Choroid plexus epithelial cell (primary cell): ENCODE results near the gene HNRNPF.

ENCODE experiments used
- DNase-seq: peaks from one replicate; pipeline ENCODE4 v3.0.0-alpha.2; 2010; ENCODE audit warnings: low read depth
- H3K4me3 ChIP-seq: 2 replicates; pipeline ENCODE4 v1.5.1; 2011; ENCODE audit warnings: low read depth, mild to moderate bottlenecking, control low read depth, low read length, moderate library complexity
- TF ChIP-seq, protein P1 (sequence below): conservative IDR thresholded peaks from 2 replicates; pipeline ENCODE4 v1.5.1; 2011; ENCODE audit warnings: low read depth, mild to moderate bottlenecking, control low read depth, inconsistent platforms, low read length, moderate library complexity

The HNRNPF gene

DNA sequence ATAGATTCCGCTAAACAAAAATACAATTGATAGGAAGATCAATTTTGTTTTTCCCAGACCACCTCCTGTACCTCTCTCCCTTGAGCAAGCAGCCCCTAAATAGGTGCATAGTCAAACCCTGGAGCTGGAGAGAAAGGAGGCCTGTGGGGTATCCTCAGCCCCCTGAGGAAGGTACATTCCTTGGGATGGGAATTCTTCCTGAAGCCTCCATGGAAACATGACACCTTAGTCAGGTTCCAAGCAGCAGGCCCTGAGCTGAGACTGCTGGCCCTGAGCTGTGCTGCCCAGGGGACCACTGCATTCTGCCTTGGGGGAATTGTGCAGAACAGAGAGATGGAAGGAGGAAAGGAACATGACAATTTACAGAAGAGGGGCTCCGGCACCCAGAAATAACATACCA is 7.4 kb downstream of the HNRNPF start:
- DNase-seq = no peak
- TF ChIP-seq, protein P1, sequence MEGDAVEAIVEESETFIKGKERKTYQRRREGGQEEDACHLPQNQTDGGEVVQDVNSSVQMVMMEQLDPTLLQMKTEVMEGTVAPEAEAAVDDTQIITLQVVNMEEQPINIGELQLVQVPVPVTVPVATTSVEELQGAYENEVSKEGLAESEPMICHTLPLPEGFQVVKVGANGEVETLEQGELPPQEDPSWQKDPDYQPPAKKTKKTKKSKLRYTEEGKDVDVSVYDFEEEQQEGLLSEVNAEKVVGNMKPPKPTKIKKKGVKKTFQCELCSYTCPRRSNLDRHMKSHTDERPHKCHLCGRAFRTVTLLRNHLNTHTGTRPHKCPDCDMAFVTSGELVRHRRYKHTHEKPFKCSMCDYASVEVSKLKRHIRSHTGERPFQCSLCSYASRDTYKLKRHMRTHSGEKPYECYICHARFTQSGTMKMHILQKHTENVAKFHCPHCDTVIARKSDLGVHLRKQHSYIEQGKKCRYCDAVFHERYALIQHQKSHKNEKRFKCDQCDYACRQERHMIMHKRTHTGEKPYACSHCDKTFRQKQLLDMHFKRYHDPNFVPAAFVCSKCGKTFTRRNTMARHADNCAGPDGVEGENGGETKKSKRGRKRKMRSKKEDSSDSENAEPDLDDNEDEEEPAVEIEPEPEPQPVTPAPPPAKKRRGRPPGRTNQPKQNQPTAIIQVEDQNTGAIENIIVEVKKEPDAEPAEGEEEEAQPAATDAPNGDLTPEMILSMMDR = no peak
- no peak overlapping the region for H3K4me3 ChIP-seq

DNA sequence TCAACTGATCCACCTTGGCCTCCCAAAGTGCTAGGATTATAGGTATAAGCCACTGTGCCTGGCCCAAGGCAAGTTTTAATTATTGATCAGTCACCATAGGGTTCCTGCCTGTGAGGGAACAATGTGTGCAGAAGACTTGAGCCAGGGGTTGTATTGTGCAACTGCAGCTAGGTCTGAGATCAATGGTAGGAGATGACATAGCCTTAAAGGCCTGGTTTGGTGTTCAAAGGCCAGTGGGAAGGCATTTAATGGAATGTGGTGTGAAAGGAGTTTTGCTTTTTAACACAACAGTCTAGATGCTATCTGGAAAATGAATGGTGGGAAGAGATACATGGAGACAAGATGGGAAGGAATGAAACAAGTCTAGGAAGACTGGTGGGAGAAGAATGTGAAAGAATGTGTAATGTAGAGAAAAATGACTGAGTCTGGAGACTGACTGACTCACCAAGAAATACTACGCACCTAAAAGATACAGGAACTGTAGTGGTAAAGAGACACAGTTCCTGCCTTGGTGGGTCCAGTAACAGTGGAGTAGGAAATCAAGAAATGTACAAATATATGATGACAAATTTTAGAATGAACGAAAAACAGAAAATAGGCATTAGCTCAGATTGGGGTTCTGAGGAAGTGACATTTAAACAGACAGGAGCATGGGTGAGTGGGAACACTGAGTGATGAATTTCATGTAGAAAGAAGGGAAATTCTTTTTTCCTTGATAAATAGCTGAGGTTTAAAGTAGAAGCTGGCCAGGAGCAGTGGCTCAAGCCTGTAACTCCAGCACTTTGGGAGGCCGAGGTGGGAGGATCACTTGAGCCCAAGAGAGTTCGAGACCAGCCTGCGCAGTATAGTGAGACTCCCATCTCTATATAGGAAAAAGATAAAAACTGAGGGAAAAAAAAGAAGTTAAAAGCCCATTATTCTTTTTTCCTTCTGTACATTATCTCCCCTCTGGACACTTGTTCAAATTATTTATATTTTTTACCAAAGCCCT is 9.4 kb downstream of the HNRNPF start:
- peak; percentile 62 for DNase-seq
- H3K4me3 ChIP-seq = no peak overlapping the region
- TF ChIP-seq, protein P1 = no peak

DNA sequence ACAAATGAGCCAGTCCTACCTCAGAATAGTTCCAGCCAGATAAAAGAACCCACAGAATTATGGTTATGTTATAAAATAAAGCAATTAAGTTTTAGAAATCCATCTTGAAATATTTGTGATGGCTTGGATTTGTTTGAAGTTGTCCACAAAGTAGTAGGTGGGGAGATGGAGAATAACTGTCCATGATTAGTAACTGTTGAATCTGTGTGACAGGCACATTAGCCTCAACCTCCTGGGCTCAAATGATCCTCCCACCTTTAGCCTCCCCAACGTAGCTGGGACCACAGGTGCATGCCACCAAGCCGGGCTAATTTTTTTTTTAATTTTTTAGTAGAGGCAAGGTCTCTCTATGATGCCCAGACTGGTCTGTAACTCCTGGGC is 10.1 kb downstream of the HNRNPF start:
- no peak for DNase-seq
- H3K4me3 ChIP-seq = no peak overlapping the region
- TF ChIP-seq, protein P1 = no peak

DNA sequence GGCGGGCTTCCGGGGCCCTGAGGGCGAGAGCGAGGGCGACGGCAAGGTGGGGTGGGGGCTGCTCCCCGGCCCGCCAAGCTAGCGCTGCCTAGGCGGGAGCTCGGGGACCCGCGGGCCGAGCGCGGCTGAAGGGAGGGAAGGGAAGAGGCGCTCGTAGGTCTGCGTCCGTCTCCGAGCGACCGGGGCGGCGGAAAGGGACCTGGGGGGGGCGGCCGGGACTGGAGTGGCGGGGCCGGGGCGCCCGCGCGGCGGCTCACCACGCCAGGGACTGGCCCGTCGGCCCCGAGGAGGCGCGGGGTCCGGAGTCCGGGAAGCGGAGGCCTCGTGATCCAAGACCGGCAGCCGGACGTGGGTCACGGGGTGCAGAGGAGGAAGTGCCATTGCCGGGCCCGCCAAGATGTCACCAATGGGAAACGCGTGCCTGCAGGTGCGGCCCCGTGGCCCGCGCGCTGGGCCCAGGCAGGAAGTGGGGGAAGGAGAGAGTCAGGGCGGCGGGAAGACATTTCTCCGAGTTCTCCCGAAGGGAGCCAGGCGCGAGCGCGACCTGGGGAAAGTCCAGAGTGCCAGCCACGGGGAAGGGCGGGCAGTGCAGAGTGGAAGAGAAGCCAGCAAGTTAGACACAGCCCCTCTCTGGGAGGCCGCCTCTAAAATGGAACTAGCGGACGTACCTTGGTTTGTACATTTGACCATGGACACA is 11.9 kb downstream of the HNRNPF start:
- peak overlapping the region; percentile 74 for H3K4me3 ChIP-seq
- TF ChIP-seq, protein P1 = no peak
- peak; percentile 71 for DNase-seq

DNA sequence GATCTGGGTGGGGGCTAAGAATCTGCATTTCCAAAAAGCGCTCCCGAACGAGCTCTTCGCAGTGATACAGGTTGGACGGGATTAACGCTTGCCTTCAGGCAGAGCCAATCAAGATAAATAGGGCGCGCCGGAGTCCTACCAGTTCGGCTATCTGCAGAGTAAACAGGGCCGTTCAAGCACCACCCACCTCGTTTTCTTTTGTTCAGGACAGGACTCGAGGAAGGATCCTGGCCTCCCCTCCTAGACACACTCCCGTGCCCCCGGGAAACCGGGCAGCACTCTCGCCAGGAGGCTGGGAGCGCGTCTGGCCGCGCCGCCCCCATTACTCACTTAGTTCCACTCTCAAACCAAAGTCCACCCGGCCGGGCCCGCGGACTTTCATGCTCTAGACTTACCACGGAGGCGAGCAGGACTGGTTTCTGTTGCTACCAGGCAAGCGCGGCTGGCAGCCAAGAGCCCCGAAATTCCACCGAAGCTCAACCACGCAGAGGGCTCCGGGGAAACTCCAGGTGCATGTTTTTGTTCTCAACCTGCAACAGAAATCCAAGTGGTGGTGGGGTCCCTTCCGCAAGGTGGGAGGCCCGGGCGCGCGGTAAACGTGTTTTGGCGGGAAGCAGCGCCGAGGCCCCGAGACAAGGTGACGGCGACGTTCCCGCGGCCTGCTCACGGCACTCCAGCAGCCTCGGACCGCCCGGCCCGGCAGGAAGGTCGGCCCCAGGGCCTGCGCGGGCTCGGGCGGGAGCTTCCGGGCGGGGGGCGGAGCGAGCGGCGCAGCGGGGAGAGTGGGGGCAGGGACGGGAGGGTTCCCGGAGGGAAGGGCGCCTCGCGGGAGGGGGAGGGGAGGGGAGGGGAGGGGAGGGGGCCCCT is 12.7 kb downstream of the HNRNPF start:
- DNase-seq = peak; percentile 73

DNA sequence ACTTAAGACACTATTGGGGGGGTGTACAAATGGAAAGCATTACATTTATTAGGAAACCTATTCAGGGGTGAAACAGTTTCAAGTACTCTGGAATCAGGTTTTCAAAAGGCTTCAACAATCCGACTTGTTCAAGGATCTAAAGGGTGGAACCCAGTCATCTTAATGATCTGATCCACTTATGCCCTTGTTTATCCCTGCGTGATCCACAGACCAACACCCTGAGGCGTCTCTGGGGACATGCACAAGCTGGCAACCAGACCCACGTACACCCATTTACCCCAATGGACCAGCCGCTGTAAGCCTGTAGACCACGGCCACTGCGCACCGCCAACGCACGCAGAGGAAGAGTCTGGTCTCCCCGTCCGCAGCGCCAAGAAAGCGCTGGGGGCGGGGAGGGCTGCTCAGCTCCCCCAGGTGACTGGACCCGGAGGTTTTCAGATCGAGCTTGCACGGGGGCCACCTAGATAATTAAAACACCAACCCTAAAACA is 13.4 kb downstream of the HNRNPF start:
- TF ChIP-seq, protein P1 = no peak
- peak overlapping the region; percentile 74 for H3K4me3 ChIP-seq
- DNase-seq = peak; percentile 29

More for the DNA sequence above, 12.7 kb downstream of the HNRNPF start:
- TF ChIP-seq, protein P1 = no peak
- peak overlapping the region; percentile 74 for H3K4me3 ChIP-seq
